ENCODE results near the gene LRP5.

The LRP5 gene

DNA sequence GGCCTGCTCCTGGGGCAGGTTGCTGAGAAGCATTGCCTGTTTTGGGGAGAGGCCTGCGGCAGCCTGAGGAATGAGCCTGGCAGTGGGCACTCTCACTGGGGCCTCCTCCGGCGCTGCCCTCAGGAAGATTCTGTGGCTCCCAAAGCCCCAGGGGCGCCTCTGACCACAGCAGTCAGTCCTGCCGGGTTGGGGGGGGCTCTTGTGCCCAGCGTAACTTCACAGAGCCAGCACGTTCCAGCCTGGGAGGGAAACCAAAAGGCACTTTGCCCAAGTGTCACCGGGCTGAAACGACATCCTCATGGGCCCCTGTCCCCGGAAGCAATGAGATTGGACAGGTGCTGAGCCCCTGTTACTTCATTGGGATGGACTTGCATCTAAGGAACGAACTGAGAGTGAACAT is 4.3 kb upstream of the LRP5 start:
- H3K9me3 ChIP-seq: no peaks in the 10 kb centered on the region
- H3K27ac ChIP-seq: no peak overlapping the region
- peaks cover 1 to 4% of the 10 kb centered on the region in 2 experiments for H3K4me1 ChIP-seq (ENCODE audit: control insufficient read depth in 1 of 2, insufficient read depth in 1 of 2, low read depth in 1 of 2, low read length in 1 of 2)
- no peaks in the 10 kb centered on the region for H3K36me3 ChIP-seq
- TF ChIP-seq, protein P1, sequence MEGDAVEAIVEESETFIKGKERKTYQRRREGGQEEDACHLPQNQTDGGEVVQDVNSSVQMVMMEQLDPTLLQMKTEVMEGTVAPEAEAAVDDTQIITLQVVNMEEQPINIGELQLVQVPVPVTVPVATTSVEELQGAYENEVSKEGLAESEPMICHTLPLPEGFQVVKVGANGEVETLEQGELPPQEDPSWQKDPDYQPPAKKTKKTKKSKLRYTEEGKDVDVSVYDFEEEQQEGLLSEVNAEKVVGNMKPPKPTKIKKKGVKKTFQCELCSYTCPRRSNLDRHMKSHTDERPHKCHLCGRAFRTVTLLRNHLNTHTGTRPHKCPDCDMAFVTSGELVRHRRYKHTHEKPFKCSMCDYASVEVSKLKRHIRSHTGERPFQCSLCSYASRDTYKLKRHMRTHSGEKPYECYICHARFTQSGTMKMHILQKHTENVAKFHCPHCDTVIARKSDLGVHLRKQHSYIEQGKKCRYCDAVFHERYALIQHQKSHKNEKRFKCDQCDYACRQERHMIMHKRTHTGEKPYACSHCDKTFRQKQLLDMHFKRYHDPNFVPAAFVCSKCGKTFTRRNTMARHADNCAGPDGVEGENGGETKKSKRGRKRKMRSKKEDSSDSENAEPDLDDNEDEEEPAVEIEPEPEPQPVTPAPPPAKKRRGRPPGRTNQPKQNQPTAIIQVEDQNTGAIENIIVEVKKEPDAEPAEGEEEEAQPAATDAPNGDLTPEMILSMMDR (IDR thresholded peaks at IDR 0.05): no peak
- peaks cover 34% of the 10 kb centered on the region for H3K27me3 ChIP-seq
- H3K4me3 ChIP-seq (ENCODE audit: low read depth in 1 of 2, low read length in 1 of 2): no peak overlapping the region

DNA sequence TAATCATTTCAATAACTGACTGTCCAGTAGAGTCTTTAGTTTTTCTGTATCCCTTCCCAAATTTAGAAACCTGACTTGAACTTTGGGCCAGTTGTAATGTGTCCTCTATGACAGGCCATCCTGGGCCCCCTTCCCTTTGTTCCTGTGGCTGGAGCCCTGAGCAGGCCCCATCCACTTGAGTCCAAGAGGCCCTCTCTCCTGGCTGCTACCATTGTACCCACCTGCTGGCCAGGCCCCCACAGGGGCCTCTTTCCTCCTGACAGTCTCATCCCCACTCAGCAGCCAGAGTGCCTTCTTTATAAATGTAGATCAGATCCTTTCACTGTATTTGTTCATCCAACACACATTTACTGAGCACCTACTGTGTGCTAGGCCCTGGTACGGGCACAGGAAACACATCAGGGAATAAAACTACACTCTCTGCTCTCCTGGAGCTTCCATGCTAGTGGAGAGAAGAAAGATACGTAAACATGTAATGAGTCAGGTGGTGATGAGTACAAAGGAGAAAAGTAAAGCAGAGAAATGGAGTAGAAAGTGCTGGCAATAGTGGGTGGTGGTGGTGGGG is 2.7 kb upstream of the LRP5 start:
- Histone ChIP-seq H3K9me3 (no peaks in the 10 kb centered on the region), H3K27ac (no peak overlapping the region), H3K27me3 (peaks cover 50% of the 10 kb centered on the region), H3K4me3 (ENCODE audit: low read depth in 1 of 2, low read length in 1 of 2) (no peak overlapping the region), H3K36me3 (no peaks in the 10 kb centered on the region), H3K4me1 (ENCODE audit: control insufficient read depth in 1 of 2, insufficient read depth in 1 of 2, low read depth in 1 of 2, low read length in 1 of 2) (peaks cover 10 to 13% of the 10 kb centered on the region in 2 experiments)
- TF ChIP-seq, protein P1 (IDR thresholded peaks at IDR 0.05): no peak

GRCh38 chr11:68311160-68312116 is 953 bp upstream of the LRP5 start:
- no peak overlapping the region for H3K4me3 ChIP-seq (ENCODE audit: low read depth in 1 of 2, low read length in 1 of 2)

DNA sequence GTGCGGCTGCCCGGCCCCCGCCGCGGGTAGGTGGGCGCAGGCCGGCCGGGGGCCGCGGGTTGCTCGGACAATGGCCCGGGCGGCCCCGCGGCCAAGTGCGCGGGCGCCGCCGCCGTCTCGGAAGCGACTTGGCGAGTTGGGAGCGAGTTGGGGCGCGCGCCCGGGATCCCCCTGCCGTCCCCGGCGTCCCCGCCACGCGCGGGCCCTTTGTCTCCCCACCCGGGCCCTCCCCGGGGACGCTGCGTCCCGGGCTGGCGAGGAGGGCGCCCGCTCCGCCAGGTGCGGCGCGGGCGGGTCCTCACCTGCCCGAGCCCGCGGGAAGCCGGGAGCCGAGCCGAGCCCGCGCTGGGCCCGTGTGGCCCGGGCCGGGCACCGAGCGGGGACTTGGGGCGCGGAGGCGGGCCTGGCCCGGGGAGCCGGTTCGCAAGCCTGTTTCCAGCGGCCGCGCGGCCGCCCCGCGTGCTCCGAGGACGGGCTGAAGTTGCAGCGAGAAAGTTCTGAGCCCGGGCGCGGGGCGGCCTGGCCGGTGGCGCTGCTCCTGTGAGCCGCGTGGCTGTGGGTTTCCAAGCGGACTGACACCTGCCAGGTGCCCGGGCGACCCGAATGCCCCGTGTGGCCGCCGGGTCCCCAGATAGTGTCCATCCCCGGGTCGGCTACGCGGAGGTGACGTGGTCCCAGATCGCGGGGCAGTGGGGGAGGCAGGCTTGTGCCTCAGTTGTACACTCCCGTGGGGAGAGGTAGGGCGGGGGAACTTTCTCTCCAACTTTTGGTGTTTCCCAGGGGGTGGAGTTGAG is 586 bp downstream of the LRP5 start:
- Histone ChIP-seq H3K9me3 (no peaks in the 10 kb centered on the region), H3K27ac (no peak overlapping the region), H3K27me3 (peaks cover 76% of the 10 kb centered on the region), H3K36me3 (no peaks in the 10 kb centered on the region), H3K4me1 (ENCODE audit: control insufficient read depth in 1 of 2, insufficient read depth in 1 of 2, low read depth in 1 of 2, low read length in 1 of 2) (peaks cover 10 to 13% of the 10 kb centered on the region in 2 experiments), H3K4me3 (ENCODE audit: low read depth in 1 of 2, low read length in 1 of 2) (peak overlapping the region; percentile 17 to 28)
- TF ChIP-seq, protein P1 (IDR thresholded peaks at IDR 0.05): no peak

More at GRCh38 chr11:68311160-68312116, 953 bp upstream of the LRP5 start:
- Histone ChIP-seq H3K36me3 (no peaks in the 10 kb centered on the region), H3K27me3 (peaks cover 66% of the 10 kb centered on the region), H3K27ac (no peak overlapping the region), H3K9me3 (no peaks in the 10 kb centered on the region), H3K4me1 (ENCODE audit: control insufficient read depth in 1 of 2, insufficient read depth in 1 of 2, low read depth in 1 of 2, low read length in 1 of 2) (peaks cover 10 to 13% of the 10 kb centered on the region in 2 experiments)
- TF ChIP-seq, protein P1 (IDR thresholded peaks at IDR 0.05): no peak

DNA sequence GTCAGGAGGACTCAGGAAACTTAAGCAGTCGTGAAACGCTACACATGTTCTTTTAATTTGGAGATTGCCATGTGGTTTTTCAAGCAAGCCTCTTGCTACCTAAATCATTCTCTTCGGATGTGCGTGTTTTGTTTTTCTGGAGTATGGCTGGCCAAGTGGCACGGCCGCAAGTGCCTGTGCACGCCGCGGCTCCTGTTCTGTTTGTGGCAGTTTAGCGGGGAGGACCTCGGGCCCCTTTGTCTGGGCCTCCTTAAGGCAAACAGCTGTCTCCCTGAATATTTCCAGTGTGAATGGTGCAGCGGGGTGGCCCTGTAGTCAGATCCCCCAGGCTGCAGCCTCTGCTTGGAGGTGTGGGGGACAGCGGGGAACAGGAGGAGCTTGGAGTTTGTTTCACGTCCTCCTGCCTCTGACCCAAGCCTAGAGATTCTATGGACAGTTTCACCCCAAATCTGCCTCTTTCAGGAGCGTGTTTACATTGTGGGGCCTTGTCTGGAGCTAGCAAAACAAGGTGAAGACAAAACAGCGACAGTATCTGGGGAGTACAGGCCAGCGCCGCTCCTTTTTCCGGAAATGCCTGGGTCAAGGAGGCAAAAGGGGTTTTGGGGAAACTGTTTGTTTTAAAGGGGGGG is 1.3 kb downstream of the LRP5 start:
- H3K27me3 ChIP-seq: peaks cover 76% of the 10 kb centered on the region
- TF ChIP-seq, protein P1 (IDR thresholded peaks at IDR 0.05): no peak
- no peaks in the 10 kb centered on the region for H3K36me3 ChIP-seq
- H3K9me3 ChIP-seq: no peaks in the 10 kb centered on the region
- H3K27ac ChIP-seq: no peak overlapping the region
- peaks cover 10 to 13% of the 10 kb centered on the region in 2 experiments for H3K4me1 ChIP-seq (ENCODE audit: control insufficient read depth in 1 of 2, insufficient read depth in 1 of 2, low read depth in 1 of 2, low read length in 1 of 2)
- H3K4me3 ChIP-seq (ENCODE audit: low read depth in 1 of 2, low read length in 1 of 2): peak overlapping the region; percentile 17 to 28
